GM11168 (cell line): Measurements from ENCODE around the gene RASGRP2.

ENCODE experiments used
- in situ Hi-C: fragments of 300-500 bp; cut with MboI; formaldehyde crosslinking; loops from one replicate; pipeline ENCODE4 v1.12.0; 2022; ENCODE audit warnings: low sequenced_read_pairs; ENCODE audit not compliant: unreplicated experiment

RASGRP2 gene

DNA sequence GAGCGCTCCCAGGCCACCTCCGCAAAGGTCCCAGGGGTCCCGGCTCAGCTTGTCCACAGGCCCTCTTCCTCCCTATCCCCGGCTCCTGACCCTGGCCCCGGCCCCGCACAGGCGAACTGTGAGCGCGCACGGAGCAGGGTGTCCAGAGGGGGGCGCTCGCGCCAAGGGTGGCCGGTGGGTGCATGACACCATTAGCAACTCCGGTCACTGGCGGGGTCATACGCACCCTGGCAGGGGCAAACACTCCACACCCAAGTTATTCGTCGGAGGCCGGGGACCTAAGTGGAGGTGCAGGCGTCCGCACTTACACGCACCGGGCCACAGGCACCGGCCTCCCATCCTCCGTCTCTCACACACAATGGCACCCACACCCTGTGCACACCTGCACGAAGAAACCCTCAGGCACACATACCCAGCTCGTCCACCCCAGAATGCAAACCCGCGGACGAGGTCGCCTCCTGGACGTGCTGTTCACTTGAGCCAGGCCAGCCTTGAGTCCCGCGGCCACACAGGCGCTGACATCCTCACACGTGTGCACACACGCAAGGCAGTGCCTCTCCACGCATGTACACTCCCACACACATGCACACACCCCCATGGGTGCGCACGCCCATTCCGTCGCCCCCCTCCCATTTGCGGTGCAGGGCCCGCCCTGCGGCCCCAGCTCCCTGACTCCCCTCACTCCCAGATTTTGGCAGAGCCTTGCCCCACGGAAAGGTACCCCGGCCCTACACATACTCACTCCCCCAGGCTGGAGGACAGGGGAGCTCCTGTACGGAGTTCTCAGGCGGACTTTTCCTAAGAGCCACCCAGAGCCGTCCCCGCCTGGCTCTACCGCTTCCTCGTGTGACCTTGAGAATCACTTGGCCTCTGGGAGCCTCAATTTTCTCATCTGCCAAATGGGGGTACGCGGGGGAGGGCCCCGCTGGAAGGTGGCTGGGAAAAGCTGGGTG lies at the start of gene RASGRP2:
Gene RASGRP2 (minus strand): TSS at position 552 of the 953 bp plus-strand sequence. CDS start 1,276 bp downstream, outside the sequence.
- in situ Hi-C loops = no loop called here

DNA sequence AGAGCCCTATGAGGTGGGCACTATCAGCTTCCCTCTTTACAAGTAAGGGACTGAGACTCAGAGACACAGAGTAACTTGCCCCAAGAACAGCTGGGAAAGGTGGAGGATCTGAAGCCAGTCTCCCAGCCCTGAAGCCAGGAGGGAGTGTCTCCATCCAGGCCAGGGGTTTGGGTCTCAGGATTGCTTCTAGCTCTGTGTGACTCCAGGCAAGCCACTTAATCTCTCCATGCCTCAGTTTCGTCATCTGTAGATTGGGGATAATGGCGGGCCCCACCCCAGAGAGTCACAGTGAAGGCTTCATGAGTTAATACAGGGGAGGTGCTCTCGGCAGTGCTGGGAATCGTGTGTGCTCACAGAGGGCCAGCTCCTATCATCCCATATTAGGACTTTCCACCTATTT lies 48.5 kb upstream of the RASGRP2 start:
- in situ Hi-C loops = no loop called here

DNA sequence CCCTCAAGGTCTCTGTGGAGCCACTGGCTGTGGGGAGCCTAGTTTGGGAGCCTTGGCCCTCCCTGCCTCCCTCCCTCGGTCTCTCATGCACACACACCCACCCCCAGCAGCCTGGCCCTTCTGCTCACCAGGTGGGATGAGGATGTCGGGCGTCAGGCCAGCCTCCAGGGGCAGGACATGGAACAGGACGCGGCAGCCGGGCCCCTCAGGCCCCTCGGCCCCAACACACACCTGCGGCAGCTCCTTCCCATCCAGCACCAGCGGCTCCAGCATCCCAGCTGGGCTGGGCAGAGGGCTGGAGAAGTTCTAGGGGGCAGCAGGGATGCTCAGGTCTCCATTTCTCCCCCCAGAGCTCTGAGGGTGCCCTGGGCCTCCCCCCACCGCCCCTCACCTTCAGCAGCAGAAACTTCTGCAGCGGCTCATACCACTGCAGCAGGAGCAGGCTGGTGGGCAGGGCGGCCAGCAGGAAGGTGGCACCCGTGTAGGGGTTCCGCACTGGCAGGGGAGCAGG lies 47.9 kb upstream of the RASGRP2 start:
- in situ Hi-C loops = no loop called here

- in situ Hi-C loops = no loop called here
Measured at GRCh38 chr11:64790205-64791095, 46.5 kb upstream of the RASGRP2 start.

DNA sequence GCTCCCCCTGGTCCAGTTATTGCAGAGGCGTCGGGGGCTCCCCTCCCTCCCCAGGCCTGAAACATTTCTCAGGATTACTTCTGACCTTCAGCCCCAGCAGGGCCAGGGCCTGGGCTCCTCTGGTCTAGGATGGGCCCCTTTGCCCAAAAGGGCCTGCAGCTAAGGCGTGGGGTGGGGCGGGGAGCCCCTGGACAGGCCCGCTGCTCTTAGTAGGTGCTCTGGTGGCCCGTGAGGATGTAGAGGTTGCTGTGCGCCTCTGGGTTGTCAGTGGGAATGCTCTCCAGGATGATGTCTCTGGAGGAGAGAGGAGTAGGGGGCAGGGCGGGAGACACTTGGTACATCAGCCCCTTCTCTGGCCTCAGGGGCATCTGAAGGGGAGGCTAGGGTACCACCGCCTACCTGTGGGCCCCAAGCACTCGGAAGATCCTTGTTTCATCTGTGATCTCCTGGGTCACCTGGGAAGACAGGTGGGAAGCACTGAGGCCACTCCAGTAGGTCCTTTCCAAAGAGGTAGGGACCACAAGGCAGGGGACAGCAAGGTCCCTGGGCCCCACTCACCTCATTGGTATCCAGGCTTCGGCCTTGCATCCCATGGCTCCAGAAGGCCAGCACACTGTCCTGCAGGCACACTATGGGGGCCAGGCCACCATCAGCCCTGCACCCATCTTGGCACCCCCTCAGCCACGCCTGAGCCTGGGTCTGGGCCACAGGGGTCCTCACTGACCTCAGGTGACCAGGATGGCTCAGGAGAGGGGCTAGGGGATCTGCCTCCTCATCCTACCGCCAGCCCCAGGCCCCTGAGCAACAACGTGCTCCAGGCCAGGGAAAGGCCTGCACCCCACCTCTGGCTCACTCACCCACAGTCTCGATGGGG lies 45.6 kb upstream of the RASGRP2 start:
- in situ Hi-C loops = no loop called here

GRCh38 chr11:64788321-64789215 lies 44.6 kb upstream of the RASGRP2 start:
- in situ Hi-C loops = no loop called here

- in situ Hi-C loops = no loop called here
Measured at GRCh38 chr11:64787526-64788320, 43.8 kb upstream of the RASGRP2 start.

DNA sequence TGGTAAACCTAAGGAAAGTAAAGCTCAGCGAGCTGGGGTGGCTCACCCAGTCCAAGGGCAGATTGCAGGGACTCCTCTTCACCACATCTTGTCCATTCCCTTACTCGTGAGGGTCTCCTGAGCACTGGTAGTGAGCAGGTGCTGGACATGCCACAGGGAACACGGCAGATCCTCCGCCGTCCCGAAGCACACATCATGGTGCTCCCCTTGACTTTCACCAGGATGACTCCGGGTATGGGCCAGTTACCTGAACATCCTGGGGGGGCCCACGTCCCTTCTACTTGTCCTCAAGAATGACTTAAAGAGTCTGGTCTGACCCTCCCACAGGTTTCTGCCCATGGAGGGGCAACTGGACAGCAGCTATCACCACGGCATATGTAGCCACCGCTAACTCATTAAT lies 42.4 kb upstream of the RASGRP2 start:
- in situ Hi-C loops = no loop called here

DNA sequence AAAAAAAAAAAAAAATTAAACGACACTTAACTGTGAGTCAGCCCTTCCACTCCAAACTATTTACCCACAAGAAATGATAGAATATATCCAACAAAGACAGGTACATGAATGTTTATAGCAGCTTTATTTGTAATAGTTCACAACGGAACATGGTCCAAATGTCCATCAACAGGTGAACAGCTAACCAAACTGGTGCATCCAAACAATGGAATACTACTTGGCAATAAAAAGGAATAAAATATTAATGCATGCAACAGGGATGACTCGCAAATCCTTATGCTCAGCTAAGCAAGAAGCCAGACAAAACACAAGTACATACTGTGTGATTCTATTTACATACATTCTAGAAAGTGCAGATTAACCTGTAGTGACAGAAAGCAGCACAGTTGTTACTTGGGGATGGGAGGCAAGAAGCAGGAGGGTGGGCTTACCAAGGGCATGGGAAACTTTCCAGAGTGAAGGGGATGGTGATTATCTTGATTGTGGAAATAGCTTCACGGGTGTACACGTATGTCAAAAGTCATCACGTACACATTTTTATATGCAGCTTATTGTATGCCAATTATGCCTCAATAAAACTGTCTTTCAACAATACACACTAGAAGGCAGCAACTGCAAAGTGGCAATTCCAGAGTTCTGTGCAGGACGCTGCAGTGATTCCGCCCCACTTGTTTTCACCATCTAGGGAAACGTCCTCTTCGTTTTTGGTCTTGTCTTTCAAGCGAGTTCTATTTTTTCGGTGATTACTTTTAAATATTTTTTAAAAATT lies 41.1 kb upstream of the RASGRP2 start:
- in situ Hi-C loops = no loop called here

DNA sequence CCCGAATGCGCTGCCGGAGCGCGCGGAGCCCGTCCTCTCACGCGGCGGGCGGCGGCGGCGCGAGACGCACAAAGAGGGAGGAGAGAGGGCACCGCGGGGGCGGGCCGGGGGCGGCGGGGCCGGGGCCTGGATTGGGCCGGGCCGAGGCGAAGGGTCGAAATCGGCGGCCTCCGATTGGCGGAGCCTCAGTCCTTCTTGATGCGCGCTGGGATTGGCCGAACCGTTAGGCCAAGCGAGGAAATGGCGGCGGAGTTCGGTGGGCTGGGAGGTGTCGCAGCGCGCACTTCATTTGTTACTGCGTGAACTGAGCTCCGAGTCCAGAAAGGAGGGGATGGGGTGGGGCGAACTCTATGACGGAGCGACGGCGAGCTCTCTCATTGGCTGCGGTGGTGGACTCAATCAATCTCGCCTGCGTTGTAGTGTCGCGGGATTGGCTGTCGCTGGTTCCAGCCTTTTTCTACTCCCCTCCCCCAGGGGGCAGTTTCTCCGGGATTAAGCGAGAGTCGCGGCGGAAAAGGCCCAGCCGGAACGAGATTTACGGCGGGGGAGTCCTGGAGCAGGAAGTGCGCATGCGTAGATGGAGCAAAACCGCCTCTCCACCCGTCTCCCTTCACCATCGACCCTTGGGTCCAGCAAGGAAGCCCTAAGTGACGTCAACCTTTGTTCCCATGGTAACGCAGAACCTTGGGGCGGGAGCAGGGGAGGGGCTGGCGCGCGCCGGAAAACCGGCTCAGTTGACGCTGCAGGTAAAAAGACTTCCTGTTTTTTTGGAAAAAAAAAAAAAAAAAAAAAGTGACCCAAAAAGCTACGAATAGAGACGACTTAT lies 34.7 kb upstream of the RASGRP2 start, which contains the start of gene SF1:
Gene SF1 (minus strand): TSS at position 70 of the 826 bp plus-strand sequence. CDS start 150 bp downstream, outside the sequence.
- in situ Hi-C loops = no loop called here

DNA sequence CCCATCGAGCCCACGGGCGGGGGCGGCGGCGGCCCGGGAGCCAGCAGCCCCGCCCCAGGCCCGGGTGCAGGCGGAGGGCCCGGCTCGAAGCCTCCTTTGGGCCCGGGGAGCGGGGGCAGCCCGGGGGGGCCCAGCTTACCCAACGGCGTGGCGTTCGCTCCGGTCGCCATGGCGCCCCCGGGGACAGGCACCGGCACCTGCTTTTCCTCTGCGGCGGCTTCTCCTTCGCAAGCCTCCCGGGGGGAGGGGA lies 34.2 kb upstream of the RASGRP2 start:
- in situ Hi-C loops = no loop called here

DNA sequence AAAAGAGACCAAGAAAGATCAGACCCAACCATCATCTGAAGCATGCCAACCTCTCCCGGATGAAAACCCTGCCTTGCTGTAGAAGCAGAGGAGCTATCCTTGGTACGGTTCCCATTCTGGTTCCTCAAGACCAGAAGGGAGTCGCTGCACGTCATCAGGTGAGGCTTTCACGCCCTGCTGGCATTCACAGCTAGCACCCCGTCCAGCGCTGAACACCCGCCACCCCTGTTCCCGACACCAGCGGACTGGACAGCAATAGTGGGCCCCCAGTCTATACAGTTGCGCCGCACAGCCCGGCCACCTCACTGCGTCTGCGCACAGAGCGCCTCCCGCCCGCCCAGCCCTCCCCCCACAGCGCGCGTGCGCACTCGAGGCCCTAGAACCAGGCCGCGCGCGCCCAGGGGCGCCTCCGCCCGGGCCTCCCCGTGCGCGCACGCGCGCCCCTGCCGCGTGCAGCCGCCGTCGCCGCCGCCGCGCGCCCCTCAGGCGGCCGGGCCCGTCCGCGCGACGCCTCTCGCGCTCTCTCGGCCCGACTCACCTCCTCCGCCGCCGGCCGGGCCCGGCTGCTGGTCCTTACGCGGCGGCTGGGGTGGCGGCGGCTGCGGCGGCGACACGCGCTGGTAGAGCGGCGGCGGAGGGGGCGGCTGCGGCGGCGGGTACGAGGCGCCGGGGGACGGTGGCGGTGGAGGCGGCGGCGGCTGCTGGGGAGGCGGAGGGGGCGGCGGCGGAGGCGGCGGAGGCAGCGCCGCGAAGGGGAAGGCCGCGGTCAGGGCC lies 33.7 kb upstream of the RASGRP2 start:
- in situ Hi-C loops = no loop called here

GRCh38 chr11:64776875-64777274 lies 32.9 kb upstream of the RASGRP2 start:
- in situ Hi-C loops = no loop called here

DNA sequence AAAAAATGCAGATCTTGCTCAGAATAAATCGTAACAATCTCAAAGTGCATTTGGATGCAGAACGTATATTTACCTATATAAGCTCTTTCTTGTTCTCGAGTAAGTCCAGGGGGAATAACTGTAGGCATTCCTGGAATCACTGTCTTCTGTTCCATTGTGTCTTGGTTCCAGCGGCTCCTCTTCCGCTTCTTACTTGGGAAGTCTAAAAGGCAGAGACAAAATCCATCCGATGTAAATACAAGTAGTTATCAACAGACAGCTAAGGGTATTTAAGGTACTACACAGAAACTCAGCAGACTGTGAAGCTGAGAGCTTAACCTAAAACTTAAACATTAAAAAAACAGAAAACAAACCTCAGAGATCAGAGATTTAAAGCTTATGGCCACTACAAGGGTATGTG lies 32.5 kb upstream of the RASGRP2 start:
- in situ Hi-C loops = no loop called here

- in situ Hi-C loops = no loop called here
Measured at GRCh38 chr11:64774144-64774543, 30.2 kb upstream of the RASGRP2 start.
